Thyroid gland (tissue), 4 donors: Measurements from ENCODE around the gene FLNA.

Experiments used
- CTCF ChIP-seq, 6 experiments: fragments of 200-600 bp in 3 of 6; fragments of 450-650 bp in 3 of 6; sonication (generic) in 3 of 6; IDR thresholded peaks; one replicate each; pipeline ENCODE4 v1.5.1; 2016 to 2019; ENCODE audit warnings: antibody characterized with exemption in 6 of 6, mild to moderate bottlenecking in 2 of 6, inconsistent platforms in 1 of 6, moderate library complexity in 1 of 6
- POLR2A ChIP-seq, 2 donors: fragments of 450-650 bp; IDR thresholded peaks; one replicate each; pipeline ENCODE4 v1.6.1; 2017; ENCODE audit warnings: antibody characterized with exemption in 2 of 2, mild to moderate bottlenecking in 2 of 2, moderate library complexity in 1 of 2

- no peak for TF ChIP-seq CTCF (IDR thresholded peaks at IDR 0.05)
- TF ChIP-seq POLR2A (IDR thresholded peaks at IDR 0.05), result peak; percentile 64 to 93
Measured at GRCh38 chrX:154397888-154398667, 23.6 kb upstream of the FLNA start, which contains the start of gene RPL10.
